OCI-LY3 (cell line): ENCODE data around the gene NUDT2.

ENCODE experiments used
- EZH2phosphoT487 ChIP-seq: fragments of 200-600 bp; shearing (Covaris generic); IDR thresholded peaks from 2 replicates; pipeline ENCODE4 v1.6.1; 2018; ENCODE audit warnings: antibody characterized with exemption, mixed run types, low read depth
- TF ChIP-seq, protein P1 (sequence below): fragments of 200-600, 300-600 bp; sonication (generic); IDR thresholded peaks from 2 replicates; pipeline ENCODE4 v1.5.1; 2014; ENCODE audit warnings: antibody characterized with exemption, low read length, low read depth

- TF ChIP-seq, protein P1, sequence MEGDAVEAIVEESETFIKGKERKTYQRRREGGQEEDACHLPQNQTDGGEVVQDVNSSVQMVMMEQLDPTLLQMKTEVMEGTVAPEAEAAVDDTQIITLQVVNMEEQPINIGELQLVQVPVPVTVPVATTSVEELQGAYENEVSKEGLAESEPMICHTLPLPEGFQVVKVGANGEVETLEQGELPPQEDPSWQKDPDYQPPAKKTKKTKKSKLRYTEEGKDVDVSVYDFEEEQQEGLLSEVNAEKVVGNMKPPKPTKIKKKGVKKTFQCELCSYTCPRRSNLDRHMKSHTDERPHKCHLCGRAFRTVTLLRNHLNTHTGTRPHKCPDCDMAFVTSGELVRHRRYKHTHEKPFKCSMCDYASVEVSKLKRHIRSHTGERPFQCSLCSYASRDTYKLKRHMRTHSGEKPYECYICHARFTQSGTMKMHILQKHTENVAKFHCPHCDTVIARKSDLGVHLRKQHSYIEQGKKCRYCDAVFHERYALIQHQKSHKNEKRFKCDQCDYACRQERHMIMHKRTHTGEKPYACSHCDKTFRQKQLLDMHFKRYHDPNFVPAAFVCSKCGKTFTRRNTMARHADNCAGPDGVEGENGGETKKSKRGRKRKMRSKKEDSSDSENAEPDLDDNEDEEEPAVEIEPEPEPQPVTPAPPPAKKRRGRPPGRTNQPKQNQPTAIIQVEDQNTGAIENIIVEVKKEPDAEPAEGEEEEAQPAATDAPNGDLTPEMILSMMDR: no peak
- TF ChIP-seq EZH2phosphoT487: no peak
Observed at GRCh38 chr9:34335376-34335775, 6.0 kb downstream of the NUDT2 start.
